Fibroblast of peridontal ligament (primary cell): ENCODE data around the gene TM4SF5.
"Not testable (repeated sequence)": the region's sequence is repeated elsewhere in the genome, so short reads cannot be mapped to it uniquely, and the experiment has no call there.

Experiments used
- DNase-seq: peaks from one replicate; pipeline ENCODE4 v3.0.0-alpha.2; 2010; ENCODE audit errors: extremely low read depth

Gene TM4SF5

DNA sequence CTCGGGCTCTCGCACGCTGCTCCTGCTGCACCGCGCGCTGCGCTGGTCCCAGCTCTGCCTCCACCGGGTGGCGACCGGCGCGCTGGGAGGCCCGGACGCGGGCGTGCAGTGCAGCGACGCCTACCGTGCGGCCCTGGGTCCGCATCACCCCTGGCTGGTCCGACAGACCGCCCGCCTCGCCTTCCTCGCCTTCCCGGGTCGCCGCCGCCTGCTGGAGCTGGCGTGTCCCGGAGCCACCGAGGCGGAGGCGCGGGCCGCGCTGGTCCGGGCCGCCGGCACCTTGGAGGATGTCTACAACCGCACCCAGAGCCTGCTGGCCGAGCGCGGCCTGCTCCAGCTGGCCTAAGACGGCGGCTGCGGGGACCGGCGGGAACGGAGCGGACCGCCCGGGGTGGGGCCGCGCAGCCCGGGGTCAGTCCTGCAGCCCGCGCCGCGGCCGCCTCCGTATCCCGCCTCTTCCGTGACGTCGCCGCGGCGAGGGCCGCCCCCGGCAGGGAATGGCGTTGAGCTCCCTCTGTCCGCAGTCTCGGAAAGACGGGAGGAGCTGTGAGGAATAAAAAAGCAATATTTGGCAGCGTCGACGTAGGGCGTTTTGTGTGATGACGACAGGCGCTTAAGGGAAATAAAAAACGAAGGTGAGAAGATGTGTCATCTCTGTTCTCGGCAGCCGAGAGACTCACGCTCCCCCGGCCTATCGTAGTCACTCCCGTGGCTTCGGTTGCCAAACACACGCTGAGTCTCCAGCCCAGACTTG lies 18.4 kb downstream of the TM4SF5 start:
- DNase-seq, result peak; percentile 89

DNA sequence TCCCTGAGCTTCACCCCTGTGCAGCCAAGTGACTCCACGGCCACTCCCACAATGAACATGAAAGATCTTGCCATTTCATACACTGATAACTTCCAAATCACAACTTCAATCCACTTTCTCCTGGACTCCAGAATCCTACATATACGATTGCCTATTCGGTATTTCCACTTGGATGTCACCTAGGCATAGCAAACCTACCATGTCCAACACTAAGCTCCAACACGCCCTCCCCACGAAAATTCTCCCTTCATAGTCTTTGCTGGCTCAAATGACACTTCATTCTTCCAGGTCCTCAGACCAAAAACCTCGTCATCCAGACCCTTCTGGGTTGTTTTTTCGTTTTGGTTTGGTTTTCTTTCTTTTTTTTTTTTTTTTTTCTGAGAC lies 19.0 kb downstream of the TM4SF5 start:
- DNase-seq, result no peak

DNA sequence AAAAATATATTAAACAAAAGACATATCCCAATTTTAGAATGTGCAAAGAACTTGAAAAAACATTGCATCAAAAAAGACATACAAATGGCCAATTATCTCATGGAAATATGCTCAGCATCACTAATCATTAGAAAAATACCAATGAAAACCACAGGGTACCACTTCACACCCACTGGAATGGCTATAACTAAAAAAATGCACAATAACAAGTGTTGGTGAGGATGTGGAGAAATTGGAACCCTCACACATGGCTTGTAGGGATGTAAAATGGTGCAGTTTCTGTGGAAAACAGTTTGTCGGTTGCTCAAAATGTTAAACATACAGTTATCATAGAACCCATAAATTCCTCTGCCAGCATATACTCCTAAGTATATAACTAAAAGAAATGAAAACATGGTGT lies 23.5 kb downstream of the TM4SF5 start:
- DNase-seq, result no peak

DNA sequence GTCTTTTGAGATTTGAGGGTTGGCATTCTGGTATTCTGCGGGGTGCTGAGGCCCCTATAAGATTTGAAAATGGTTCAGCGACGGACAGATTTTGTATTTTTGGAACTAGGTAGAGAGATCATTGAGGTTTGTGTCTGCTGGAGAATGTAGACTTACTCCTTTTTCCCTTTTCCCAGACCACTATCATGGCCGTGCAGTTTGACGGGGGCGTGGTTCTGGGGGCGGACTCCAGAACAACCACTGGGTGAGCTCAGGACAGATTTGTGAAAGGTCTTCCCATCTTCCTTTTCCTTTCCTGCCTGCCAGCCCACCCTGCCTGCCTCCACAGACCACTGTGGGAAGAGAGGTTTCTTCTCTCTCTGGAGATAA lies 24.9 kb downstream of the TM4SF5 start:
- peak; percentile 36 for DNase-seq

DNA sequence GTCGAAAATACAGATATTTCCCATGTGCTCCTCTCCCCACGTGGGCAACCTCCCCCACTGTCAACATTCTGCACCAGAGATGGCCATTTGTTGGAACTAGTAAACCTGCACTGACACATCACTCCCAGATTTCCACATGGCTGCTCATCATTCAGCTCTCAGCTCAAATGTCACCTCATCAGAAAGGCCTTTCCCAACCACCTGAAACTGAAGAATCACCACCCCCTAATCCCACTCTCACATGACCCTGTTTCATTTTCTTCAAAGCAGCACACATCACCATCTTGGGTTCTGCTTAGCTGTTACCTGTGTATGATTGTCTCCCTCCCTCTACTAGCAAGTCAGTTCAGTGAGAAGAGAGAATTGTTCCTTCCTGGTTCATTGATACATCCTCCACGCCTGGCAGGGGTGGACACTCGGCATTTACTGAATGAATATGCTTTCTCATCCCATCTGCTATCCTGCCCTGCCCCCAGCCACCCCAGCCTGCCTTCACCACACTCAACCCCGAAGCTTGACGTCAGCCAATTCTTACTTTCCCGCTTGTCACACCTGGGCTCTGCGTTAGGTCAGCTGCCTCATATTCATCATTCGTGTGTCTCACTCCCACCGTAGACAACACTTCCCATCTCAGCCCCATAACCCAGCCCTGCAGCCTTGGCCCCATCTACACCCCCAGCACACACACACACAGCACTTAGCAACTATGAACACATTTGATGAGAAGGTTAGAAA lies 28.9 kb downstream of the TM4SF5 start:
- no peak for DNase-seq

DNA sequence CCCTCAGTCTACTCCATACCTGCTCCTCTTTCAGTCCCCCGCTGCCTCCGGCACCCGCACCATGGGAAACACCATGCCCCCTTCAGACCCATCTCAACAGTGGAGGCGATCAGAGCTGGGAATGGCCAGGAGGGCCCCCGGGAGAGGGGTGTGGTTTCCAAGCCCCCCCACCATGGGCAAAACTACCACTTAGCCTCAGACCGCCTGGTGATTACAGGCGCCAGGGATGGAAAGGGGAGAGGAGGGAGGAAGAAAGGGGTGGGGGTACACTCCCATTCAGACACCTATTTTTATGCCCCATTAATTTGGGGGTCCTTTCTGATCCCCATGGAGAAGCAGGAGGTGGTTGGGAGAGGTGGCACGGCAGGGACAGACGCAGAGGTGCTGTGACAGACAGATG lies 30.5 kb downstream of the TM4SF5 start, which contains the start of gene C17orf114:
Gene C17orf114, minus strand, starts transcription at position 101 of the 400 bp plus-strand sequence.
- no peak for DNase-seq

DNA sequence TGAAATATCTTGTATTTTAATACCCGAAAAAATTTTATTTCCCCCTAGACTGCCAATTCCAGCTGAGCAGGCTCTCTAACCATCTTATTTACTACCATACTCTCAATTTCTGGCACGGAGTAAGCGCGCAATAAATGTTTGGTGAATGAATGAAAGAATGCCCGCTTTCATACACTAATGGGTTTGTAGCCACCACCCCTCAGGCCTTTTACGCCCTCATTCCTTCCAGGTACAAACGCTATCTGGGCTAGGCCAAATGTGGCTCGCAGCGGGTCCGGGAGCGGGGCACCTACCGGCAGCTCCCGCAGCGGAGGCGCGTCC lies 34.7 kb downstream of the TM4SF5 start:
- no peak for DNase-seq

DNA sequence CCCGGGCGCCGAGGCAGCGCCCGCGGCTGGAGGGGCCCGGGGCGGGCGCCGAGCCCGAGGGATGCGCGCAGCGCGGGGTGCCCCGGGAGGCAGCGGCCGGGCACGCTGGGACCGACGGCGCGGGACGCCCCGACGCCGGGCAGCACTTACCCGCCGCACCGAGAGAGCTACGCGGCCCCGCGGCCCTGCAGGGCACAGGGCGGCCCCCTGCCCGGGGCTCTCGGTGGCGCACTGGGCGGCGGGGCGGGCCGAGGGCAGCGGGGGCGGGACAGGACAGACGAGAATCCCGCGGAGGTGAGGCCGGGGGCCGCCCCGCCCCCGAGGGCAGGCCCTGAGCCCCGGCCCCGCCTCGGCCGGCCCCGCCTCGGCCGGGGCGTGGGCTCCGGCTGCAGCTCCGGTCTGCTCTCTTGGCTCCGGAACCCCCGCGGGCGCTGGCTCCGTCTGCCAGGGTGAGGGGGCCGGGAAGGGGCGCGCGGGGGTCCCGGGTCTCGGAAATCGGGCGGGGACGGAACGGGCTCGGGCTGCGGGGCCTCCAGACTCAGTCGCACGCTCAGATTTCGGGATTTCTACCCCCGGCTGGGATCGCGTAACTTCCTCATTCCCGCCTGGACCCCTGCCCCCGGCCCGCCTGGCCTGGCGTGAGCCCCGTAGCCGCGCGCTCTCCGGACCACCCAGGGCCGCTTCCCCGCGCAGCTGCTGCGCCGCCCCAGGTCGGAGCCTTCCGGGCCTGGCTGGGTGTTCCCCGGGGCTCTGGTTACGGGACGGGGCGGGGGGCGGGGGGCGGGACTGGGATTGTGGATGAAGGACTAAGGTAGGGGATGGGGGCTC lies 35.3 kb downstream of the TM4SF5 start, which contains the start of gene PLD2:
Gene PLD2, plus strand, starts transcription at position 376 of the 828 bp plus-strand sequence. CDS start 621 bp downstream, outside the sequence.
- DNase-seq, result peak; percentile 55

DNA sequence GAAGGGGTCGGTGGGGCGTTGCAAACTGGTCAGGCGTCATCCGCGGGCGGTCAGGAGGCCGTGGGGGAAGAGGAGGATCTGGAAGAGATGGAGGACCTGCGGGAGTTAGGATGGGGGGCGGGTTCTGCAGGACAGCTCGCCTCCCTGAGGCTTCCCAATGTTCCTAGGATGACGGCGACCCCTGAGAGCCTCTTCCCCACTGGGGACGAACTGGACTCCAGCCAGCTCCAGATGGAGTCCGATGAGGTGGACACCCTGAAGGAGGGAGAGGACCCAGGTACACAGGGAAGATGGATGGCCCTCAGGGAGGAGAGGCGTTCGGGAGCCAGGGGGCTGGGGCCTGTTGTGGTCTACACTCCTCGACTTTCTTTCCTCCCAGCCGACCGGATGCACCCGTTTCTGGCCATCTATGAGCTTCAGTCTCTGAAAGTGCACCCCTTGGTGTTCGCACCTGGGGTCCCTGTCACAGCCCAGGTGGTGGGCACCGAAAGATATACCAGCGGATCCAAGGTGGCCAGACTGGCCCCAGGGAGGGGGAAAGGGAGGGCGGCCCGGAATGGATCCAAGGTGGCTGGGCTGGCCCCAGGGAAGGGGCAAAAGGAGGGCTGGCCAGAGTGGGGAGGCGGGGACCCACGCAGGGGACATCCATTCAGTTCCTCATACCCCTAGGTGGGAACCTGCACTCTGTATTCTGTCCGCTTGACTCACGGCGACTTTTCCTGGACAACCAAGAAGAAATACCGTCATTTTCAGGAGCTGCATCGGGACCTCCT lies 36.1 kb downstream of the TM4SF5 start:
- no peak for DNase-seq

DNA sequence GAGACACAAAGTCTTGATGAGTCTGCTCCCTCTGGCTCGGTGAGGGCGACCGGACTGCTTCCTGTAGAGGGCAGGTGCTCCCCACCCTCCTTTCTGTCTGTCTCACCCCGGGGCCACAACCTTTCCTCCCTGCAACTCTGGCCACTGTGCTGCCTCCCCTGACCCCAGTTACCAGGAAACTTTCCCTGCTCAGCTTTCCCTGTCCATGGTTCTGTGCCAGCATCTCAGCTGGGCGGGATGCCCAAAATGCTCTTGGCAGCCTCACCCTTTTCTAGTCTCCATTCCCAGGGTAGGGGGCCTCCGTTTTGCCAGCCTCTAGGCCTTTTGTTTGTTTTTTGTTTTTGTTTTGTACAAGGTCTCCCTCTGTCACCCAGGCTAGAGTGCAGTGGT lies 36.7 kb downstream of the TM4SF5 start:
- DNase-seq, result peak; percentile 35

DNA sequence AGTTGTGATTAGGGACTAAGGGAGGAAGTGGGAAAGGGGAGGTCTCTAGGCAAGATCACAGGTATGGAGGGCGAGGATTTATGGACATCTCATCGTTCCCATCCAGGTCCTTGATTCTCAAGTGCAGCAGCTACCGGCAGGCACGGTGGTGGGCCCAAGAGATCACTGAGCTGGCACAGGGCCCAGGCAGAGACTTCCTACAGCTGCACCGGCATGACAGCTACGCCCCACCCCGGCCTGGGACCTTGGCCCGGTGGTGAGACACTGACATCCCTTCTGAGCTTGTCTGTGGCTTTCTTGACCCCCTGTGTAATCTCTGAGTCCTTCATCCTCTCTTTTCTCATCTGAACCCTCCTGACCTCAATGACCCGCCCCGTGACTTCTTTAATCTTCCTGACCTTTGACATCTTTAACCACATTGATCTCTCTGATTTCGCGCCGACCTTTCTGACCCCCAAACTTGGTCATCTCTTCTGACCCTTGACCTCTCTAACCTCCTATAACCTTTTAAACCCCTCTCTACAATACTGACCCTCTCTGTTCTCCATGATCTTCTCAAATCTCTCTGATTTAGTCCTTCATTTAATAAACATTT lies 39.1 kb downstream of the TM4SF5 start:
- DNase-seq, result no peak

DNA sequence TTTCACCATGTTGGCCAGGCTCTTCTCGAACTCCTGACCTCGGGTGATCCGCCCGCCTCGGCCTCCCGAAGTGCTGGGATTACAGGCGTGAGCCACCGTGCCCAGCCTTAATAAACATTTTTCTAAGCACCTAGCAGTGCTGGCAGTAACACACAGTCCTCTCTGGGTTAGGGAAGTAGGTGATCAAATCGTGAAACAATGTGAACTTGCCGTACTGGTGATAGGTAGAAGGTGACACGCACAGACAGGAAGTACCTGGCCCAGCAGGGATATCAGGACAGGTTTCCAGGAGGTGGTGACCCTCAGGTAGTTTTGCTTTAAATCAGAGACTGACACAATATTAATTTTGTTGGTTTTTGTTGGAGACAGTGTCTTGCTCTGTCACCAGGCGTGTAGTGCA lies 39.8 kb downstream of the TM4SF5 start:
- DNase-seq, result no peak

DNA sequence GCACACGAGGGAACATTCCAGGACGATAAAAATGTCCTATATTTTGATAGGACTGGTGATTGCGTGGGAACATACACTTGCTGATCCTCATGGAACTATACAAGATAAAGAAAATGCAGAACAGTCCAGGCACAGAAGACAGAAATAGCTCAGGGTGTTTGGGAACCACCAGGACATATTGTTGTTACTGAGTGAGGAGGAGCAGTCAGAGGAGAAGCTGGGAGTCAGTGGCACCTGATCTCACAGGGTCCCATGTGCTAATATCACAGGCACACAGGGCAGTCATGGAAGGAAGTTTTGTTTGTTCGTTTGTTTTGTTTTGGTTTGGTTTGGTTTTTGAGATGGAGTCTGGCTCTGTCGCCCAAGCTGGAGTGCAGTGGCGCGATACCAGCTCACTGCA lies 41.0 kb downstream of the TM4SF5 start:
- no peak for DNase-seq

DNA sequence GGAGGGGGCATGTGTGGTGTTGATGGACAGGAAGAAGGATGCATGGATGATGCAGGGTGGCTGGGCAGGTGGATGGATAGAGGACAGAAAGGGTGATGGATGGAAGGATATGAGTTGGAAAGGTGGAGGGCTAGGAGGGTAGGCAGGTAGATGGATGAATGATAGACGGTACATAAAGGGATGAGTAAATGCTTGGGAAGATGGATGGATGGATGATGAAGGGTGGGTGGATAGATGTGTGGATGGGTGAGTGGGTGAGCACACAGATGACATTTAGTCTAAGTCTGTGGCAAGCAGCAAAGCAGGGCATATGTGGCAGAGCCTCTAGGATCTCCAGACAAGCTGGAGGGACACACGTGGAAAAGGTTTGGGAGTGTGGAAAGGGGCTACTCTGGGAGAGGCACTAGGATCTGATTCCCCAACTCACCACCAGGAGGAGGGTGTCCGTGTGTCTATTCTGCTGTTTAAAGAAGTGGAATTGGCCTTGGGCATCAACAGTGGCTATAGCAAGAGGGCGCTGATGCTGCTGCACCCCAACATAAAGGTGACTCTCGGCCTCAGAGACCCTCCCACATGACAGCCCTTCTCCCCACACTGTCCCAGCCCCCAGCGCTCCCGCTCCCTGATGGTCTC lies 43.5 kb downstream of the TM4SF5 start:
- no peak for DNase-seq

DNA sequence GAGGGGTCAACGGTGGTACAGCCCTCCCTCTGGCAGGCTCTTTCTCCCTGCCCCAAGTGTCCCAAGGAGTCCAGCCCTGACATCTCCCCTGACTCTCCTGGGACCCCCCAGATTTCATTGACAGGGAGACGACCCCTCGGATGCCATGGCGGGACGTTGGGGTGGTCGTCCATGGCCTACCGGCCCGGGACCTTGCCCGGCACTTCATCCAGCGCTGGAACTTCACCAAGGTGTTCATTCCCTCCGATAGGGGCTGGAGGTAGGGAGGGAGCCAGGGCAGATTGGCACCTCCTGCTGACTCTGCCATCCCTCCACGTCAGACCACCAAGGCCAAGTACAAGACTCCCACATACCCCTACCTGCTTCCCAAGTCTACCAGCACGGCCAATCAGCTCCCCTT lies 45.1 kb downstream of the TM4SF5 start:
- DNase-seq, result no peak

DNA sequence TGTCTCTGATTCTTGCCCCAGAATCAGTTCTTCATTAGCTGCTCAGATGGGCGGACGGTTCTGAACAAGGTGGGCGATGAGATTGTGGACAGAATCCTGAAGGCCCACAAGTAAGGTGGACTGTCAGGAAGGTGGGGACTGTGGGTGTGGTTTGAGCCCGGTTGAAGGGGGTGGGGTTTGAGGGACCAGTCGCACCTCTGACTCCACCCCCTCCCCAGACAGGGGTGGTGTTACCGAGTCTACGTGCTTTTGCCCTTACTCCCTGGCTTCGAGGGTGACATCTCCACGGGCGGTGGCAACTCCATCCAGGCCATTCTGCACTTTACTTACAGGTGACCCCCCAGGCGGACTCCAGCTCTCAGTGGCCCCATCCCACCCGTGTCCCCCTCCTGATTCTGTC lies 46.6 kb downstream of the TM4SF5 start:
- DNase-seq, result no peak

DNA sequence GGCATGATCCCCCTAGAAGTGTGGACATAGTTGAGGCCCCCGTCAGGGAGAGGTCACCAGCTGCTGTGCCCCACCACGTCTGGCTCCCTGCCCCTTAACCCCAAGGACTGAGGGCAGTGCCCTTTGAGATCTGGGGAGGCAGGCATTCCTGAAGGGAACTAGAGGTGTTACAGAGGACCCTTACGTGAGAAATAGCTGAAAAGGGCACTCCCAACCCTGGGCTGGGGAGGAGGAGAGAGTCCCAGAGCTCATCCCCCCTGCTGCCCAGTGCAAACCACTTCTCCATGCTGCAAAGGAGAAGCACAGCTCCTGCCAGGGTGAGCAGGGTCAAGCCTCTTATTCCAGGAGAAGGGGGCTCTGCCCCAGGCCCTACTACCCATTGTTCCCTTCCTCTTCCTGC lies 51.1 kb downstream of the TM4SF5 start:
- DNase-seq, result no peak

DNA sequence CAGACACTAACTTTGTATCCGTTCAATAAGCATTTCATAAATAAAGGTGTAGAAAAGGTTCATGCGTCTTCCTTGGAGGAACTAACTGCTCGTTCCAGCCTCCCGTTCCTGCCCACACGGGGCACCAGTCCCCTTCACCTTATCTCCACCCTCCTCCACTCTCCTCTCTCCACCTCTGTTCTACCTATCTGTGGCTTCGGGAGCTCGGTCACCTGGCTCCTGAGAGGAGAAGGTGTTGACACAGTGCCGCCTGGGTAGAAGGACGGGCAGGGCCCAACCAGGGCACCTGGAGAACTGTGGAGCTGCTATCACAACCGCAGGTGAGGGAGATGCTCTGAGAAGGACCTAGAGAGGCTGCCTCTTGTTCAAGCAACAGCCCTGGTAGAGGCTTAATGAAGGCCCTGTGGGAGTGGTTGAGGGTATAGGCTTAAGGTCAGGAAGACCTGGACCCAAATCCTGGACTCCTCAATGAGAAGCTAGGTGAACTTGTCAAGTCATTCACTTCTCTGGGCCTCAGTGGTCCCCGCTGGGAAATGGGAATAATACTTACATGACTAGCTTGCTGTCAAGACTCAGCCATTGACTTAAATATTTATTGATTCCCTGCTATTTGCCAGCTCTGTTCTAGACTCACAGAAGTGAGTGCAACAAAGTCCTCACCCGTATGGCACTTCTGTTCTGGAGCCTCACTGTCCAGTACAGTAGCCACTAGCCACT lies 51.8 kb downstream of the TM4SF5 start:
- no peak for DNase-seq

DNA sequence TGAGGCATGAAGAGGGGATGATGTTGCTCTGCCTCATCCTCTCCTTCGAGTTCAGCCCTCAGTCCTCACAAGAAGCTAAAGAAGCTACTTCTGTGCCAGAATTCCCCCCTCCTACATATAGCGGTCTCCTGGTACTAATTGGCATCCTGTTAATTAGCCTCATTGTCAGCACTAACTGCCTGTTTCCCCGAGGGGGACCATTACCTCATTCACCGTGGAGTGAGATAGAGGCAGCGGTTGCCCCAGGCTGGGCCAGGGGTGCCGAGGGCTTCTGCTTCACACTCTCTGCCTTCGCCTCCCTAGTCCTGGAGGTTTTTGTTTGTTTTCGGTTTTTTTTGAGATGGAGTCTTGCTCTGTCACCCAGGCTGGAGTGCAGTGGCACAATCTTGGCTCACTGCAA lies 55.7 kb downstream of the TM4SF5 start:
- no peak for DNase-seq

DNA sequence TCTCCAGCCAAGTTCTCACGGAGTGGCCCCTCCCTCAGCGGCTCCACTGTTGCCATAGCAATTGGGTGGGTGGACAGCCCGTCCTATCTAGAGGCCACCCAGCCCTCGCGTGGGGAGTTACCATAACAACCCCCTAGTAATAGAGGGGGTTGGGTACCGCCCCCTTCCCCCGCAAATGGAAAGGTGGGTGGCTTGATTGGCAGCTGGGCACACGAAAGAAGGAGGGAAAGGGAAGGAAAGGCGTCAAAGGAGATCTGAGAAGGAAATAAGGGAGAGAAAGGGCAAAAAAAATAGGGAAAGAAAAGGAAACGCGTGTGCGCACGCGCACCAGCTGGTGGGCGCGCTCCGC lies 61.1 kb downstream of the TM4SF5 start:
- not testable (repeated sequence) for DNase-seq
